ENCODE data around the gene PCNX2.

DNA sequence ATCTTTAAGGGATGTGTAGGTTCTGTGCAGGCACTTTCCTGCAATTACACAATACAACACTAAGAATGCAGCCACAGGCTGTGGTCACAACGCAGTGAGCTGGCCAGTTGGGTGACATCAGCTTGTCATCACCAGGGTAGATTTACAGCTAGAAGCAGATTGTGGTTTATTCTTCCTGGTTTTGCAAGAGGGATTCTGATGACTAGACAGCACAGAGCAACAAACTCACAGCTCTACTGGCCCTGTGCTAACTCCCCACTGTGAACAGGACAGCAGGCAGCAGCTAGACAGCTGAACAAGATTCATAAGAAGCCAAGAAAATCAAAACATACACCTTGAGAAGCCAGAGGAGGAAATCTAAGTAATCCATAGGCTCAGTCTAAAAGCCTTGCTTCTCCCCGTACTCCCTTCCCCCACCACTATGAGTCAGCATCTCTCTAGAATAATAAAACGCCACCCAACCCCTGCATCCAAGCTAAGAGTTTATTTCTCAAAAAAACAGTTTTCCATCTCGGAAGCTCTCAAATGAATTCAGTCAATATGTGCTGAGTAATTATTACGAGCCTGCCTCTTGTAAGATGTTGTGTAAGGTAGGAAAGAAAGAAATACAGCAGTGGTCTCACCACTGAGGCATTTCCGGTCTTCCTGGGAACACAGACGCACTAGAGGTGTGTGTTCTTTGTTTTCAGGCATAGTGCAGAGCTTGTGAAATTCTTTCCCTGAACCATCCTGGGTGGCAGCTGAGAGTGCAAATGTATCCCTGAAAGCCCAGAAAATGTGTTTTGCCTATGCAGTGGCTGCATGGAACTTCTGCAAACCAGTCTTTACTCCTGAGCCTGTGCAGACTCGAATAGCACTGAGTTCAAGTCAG, 182.3 kb downstream of the PCNX2 start:
- TF ChIP-seq, protein P1, sequence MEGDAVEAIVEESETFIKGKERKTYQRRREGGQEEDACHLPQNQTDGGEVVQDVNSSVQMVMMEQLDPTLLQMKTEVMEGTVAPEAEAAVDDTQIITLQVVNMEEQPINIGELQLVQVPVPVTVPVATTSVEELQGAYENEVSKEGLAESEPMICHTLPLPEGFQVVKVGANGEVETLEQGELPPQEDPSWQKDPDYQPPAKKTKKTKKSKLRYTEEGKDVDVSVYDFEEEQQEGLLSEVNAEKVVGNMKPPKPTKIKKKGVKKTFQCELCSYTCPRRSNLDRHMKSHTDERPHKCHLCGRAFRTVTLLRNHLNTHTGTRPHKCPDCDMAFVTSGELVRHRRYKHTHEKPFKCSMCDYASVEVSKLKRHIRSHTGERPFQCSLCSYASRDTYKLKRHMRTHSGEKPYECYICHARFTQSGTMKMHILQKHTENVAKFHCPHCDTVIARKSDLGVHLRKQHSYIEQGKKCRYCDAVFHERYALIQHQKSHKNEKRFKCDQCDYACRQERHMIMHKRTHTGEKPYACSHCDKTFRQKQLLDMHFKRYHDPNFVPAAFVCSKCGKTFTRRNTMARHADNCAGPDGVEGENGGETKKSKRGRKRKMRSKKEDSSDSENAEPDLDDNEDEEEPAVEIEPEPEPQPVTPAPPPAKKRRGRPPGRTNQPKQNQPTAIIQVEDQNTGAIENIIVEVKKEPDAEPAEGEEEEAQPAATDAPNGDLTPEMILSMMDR (IDR thresholded peaks at IDR 0.05), result no peak
- TF ChIP-seq POLR2A (IDR thresholded peaks at IDR 0.05) (no peak), POLR2AphosphoS5 (IDR thresholded peaks at IDR 0.05) (peak in 2 of 3 donors; percentile 57 to 76)

All from stomach (tissue), 4 donors.